GM12801 (cell line): ENCODE data around the gene KIF18B.

ENCODE experiments used
- CTCF ChIP-seq: IDR thresholded peaks from one replicate; pipeline ENCODE4 v1.5.1; 2011; ENCODE audit warnings: control low read depth; ENCODE audit not compliant: insufficient read length; ENCODE audit errors: extremely low read depth

KIF18B gene

GRCh38 chr17:44942456-44942855 lies 5.1 kb downstream of the KIF18B start:
- no peak for TF ChIP-seq CTCF

- no peak for TF ChIP-seq CTCF
Measured at GRCh38 chr17:44941712-44942331, 5.8 kb downstream of the KIF18B start.

- TF ChIP-seq CTCF: no peak
Measured at GRCh38 chr17:44940768-44941167, 6.8 kb downstream of the KIF18B start.

GRCh38 chr17:44940317-44940716 lies 7.3 kb downstream of the KIF18B start:
- TF ChIP-seq CTCF: no peak

- no peak for TF ChIP-seq CTCF
Measured at GRCh38 chr17:44935116-44935515, 12.5 kb downstream of the KIF18B start.

GRCh38 chr17:44934745-44935105 lies 12.8 kb downstream of the KIF18B start:
- no peak for TF ChIP-seq CTCF

GRCh38 chr17:44933824-44934744 lies 13.5 kb downstream of the KIF18B start:
- TF ChIP-seq CTCF: no peak
